ENCODE measurements around the gene EBF3.

GRCh38 chr10:129842031-129842430, 122.0 kb downstream of the EBF3 start:
- TF ChIP-seq POLR2AphosphoS5 (IDR thresholded peaks at IDR 0.05; ENCODE audit: insufficient read depth, low read depth, low read length): no peak
- TF ChIP-seq CTCF (IDR thresholded peaks at IDR 0.05; ENCODE audit: extremely low read depth in 1 of 2, insufficient read depth in 1 of 2, low read depth in 1 of 2, low read length in 2 of 2): no peak
- TF ChIP-seq EZH2 (IDR thresholded peaks at IDR 0.05; ENCODE audit: borderline replicate concordance, low read depth, low read length, severe bottlenecking): no peak
- TF ChIP-seq MAX (IDR thresholded peaks at IDR 0.05; ENCODE audit: insufficient read depth, insufficient read length): no peak
